HG03565 (cell line): ENCODE results near the gene ING5.
"Not testable (repeated sequence)": the region's sequence is repeated elsewhere in the genome, so short reads cannot be mapped to it uniquely, and the experiment has no call there.

Experiments
- ATAC-seq: cut with Tn5 transposase; IDR thresholded peaks from one replicate; pipeline ENCODE4 v1.9.1; 2021; ENCODE audit warnings: mild to moderate bottlenecking, moderate library complexity; ENCODE audit not compliant: unreplicated experiment

Gene ING5

GRCh38 chr2:241701399-241702154 is at the start of gene ING5:
Gene ING5 (plus strand): TSS chr2:241702039. CDS start chr2:241702066, 27 bp downstream.
- ATAC-seq: peak; percentile 44

GRCh38 chr2:241652142-241652541 is 49.7 kb upstream of the ING5 start:
- no peak for ATAC-seq

GRCh38 chr2:241652722-241653121 is 49.1 kb upstream of the ING5 start:
- no peak for ATAC-seq

- no peak for ATAC-seq
Measured at GRCh38 chr2:241653210-241653750, 48.6 kb upstream of the ING5 start.

GRCh38 chr2:241654551-241654950 is 47.3 kb upstream of the ING5 start:
- ATAC-seq: no peak

GRCh38 chr2:241655516-241656189 is 46.2 kb upstream of the ING5 start:
- ATAC-seq: no peak

- no peak for ATAC-seq
Measured at GRCh38 chr2:241656190-241656741, 45.6 kb upstream of the ING5 start.

- ATAC-seq: no peak
Measured at GRCh38 chr2:241657786-241658254, 44.0 kb upstream of the ING5 start.

- ATAC-seq: no peak
Measured at GRCh38 chr2:241658296-241658695, 43.5 kb upstream of the ING5 start.

- ATAC-seq: no peak
Measured at GRCh38 chr2:241659150-241659739, 42.6 kb upstream of the ING5 start.

GRCh38 chr2:241660593-241661213 is 41.1 kb upstream of the ING5 start:
- no peak for ATAC-seq

- ATAC-seq: not testable (repeated sequence)
Measured at GRCh38 chr2:241662731-241663130, 39.1 kb upstream of the ING5 start.

- no peak for ATAC-seq
Measured at GRCh38 chr2:241665731-241666440, 36.0 kb upstream of the ING5 start.

GRCh38 chr2:241666627-241667400 is 35.0 kb upstream of the ING5 start:
- no peak for ATAC-seq

GRCh38 chr2:241668354-241668753 is 33.5 kb upstream of the ING5 start:
- no peak for ATAC-seq

GRCh38 chr2:241668839-241669238 is 33.0 kb upstream of the ING5 start:
- no peak for ATAC-seq

GRCh38 chr2:241670333-241671110 is 31.3 kb upstream of the ING5 start:
- ATAC-seq: no peak

- no peak for ATAC-seq
Measured at GRCh38 chr2:241671457-241672240, 30.2 kb upstream of the ING5 start.
